HG02981 (cell line): Measurements from ENCODE around the gene CKAP2.
"Not testable (repeated sequence)": the region's sequence is repeated elsewhere in the genome, so short reads cannot be mapped to it uniquely, and the experiment has no call there.

ENCODE experiments used
- ATAC-seq: cut with Tn5 transposase; IDR thresholded peaks from one replicate; pipeline ENCODE4 v1.9.1; 2021; ENCODE audit warnings: mild to moderate bottlenecking, moderate library complexity; ENCODE audit not compliant: unreplicated experiment

CKAP2 gene

GRCh38 chr13:52450793-52451116 lies 4.5 kb upstream of the CKAP2 start:
- ATAC-seq: no peak

GRCh38 chr13:52451135-52451804 lies 4.0 kb upstream of the CKAP2 start:
- no peak for ATAC-seq

- ATAC-seq: no peak
Measured at GRCh38 chr13:52452470-52452869, 2.8 kb upstream of the CKAP2 start.

- peak; percentile 22 for ATAC-seq
Measured at GRCh38 chr13:52454459-52454819, 839 bp upstream of the CKAP2 start.

- peak; percentile 30 for ATAC-seq
Measured at GRCh38 chr13:52455677-52456041, 381 bp downstream of the CKAP2 start.

GRCh38 chr13:52459668-52460067 lies 4.4 kb downstream of the CKAP2 start:
- no peak for ATAC-seq

- no peak for ATAC-seq
Measured at GRCh38 chr13:52461265-52461664, 6.0 kb downstream of the CKAP2 start.

GRCh38 chr13:52463526-52463925 lies 8.2 kb downstream of the CKAP2 start:
- ATAC-seq: no peak

- not testable (repeated sequence) for ATAC-seq
Measured at GRCh38 chr13:52468487-52468886, 13.2 kb downstream of the CKAP2 start.

- not testable (repeated sequence) for ATAC-seq
Measured at GRCh38 chr13:52480677-52481428, 25.6 kb downstream of the CKAP2 start.

- ATAC-seq: not testable (repeated sequence)
Measured at GRCh38 chr13:52487078-52487477, 31.8 kb downstream of the CKAP2 start.

- ATAC-seq: not testable (repeated sequence)
Measured at GRCh38 chr13:52488763-52489162, 33.5 kb downstream of the CKAP2 start.

- ATAC-seq: not testable (repeated sequence)
Measured at GRCh38 chr13:52491015-52491414, 35.7 kb downstream of the CKAP2 start.

- ATAC-seq: not testable (repeated sequence)
Measured at GRCh38 chr13:52494241-52494640, 39.0 kb downstream of the CKAP2 start.

GRCh38 chr13:52497979-52498378 lies 42.7 kb downstream of the CKAP2 start:
- peak; percentile 75 for ATAC-seq

GRCh38 chr13:52502277-52502676 lies 47.0 kb downstream of the CKAP2 start:
- ATAC-seq: not testable (repeated sequence)

- ATAC-seq: not testable (repeated sequence)
Measured at GRCh38 chr13:52505843-52506242, 50.6 kb downstream of the CKAP2 start.

- ATAC-seq: not testable (repeated sequence)
Measured at GRCh38 chr13:52509532-52509931, 54.3 kb downstream of the CKAP2 start.

- not testable (repeated sequence) for ATAC-seq
Measured at GRCh38 chr13:52510221-52510797, 55.0 kb downstream of the CKAP2 start.

- not testable (repeated sequence) for ATAC-seq
Measured at GRCh38 chr13:52511598-52511997, 56.3 kb downstream of the CKAP2 start.

- not testable (repeated sequence) for ATAC-seq
Measured at GRCh38 chr13:52513957-52514596, 58.8 kb downstream of the CKAP2 start.

- ATAC-seq: not testable (repeated sequence)
Measured at GRCh38 chr13:52523323-52523722, 68.0 kb downstream of the CKAP2 start.
